Activated CD4-positive, alpha-beta T cell treated with anti-CD3 and anti-CD28 coated beads, Interleukin-2, amount 10 ng/mL, durations not matched to agents 7 days and 5 days (primary cell): Measurements from ENCODE around the gene ADGRD2. TPM values are rescaled to one million over a fixed set of nuclear protein-coding genes. Genes with fewer than 3 reads are reported as not detected.
"Not testable (repeated sequence)": the region's sequence is repeated elsewhere in the genome, so short reads cannot be mapped to it uniquely, and the experiment has no call there.

ENCODE experiments used
- CTCF ChIA-PET: fragments of 350-600 bp; sonication (Branson Sonifier 250); formaldehyde crosslinking; loops from one replicate; lab custom pipeline; 2021; ENCODE audit warnings: antibody characterized with exemption; lab: Charles Lee
- POLR2A ChIA-PET: fragments of 350-600 bp; sonication (Branson Sonifier 250); formaldehyde crosslinking; loops from one replicate; lab custom pipeline; 2021; ENCODE audit warnings: antibody characterized with exemption; lab: Charles Lee
- DNase-seq: peaks from one replicate; pipeline ENCODE4 v3.0.0-alpha.2; 2020
- H3K27ac Mint-ChIP-seq: one replicate; pipeline ENCODE4 v1.8.0; 2021; ENCODE audit warnings: mild to moderate bottlenecking, moderate library complexity, mixed read lengths
- H3K27me3 Mint-ChIP-seq: one replicate; pipeline ENCODE4 v1.8.0; 2021; ENCODE audit warnings: mixed read lengths
- H3K36me3 Mint-ChIP-seq: one replicate; pipeline ENCODE4 v1.8.0; 2021; ENCODE audit warnings: low read depth, mixed read lengths
- H3K4me1 Mint-ChIP-seq: one replicate; pipeline ENCODE4 v1.8.0; 2021; ENCODE audit warnings: mixed read lengths
- H3K4me3 Mint-ChIP-seq: one replicate; pipeline ENCODE4 v1.8.0; 2021; ENCODE audit warnings: mild to moderate bottlenecking, moderate library complexity, mixed read lengths
- H3K9me3 Mint-ChIP-seq: one replicate; pipeline ENCODE4 v1.8.0; 2021; ENCODE audit warnings: mixed read lengths
- total RNA-seq, 2 experiments: library from RNA; stranded (reverse); gene quantifications; one replicate each; pipeline ENCODE4 v1.2.3, GENCODE V29; 2021

The ADGRD2 gene
- total RNA-seq, 2 experiments from 2014 or later, result not detected

GRCh38 chr9:124420991-124421543 lies 29.2 kb upstream of the ADGRD2 start:
- POLR2A ChIA-PET, result no interaction called here
- H3K4me1 Mint-ChIP-seq, result peaks cover 12% of the 10 kb centered on the region
- no peak overlapping the region for H3K27ac Mint-ChIP-seq
- no peaks in the 10 kb centered on the region for H3K9me3 Mint-ChIP-seq
- DNase-seq, result no peak
- no peaks in the 10 kb centered on the region for H3K36me3 Mint-ChIP-seq
- peaks cover 5% of the 10 kb centered on the region for H3K27me3 Mint-ChIP-seq
- CTCF ChIA-PET, result interaction anchor here (0.7 to 1.5 kb wide), 4 partner anchors 8 to 24 kb away, joined by 3 read pairs; no protein-coding TSS in a partner anchor
- H3K4me3 Mint-ChIP-seq, result no peak overlapping the region

GRCh38 chr9:124423155-124423554 lies 27.1 kb upstream of the ADGRD2 start:
- Mint-ChIP-seq H3K4me3 (no peak overlapping the region), H3K4me1 (peaks cover 12% of the 10 kb centered on the region), H3K36me3 (no peaks in the 10 kb centered on the region), H3K27ac (no peak overlapping the region), H3K27me3 (peaks cover 5% of the 10 kb centered on the region), H3K9me3 (no peaks in the 10 kb centered on the region)
- DNase-seq, result no peak
- ChIA-PET CTCF (no interaction called here), POLR2A (no interaction called here)

GRCh38 chr9:124423591-124423990 lies 26.7 kb upstream of the ADGRD2 start:
- Mint-ChIP-seq H3K9me3 (no peaks in the 10 kb centered on the region), H3K27me3 (peaks cover 5% of the 10 kb centered on the region), H3K4me1 (peaks cover 11% of the 10 kb centered on the region), H3K36me3 (no peaks in the 10 kb centered on the region), H3K4me3 (no peak overlapping the region), H3K27ac (no peak overlapping the region)
- CTCF ChIA-PET, result no interaction called here
- POLR2A ChIA-PET, result no interaction called here
- DNase-seq, result no peak

- H3K27ac Mint-ChIP-seq, H3K4me3 Mint-ChIP-seq, H3K4me1 Mint-ChIP-seq, H3K27me3 Mint-ChIP-seq, H3K36me3 Mint-ChIP-seq, POLR2A ChIA-PET, H3K9me3 Mint-ChIP-seq, DNase-seq: not testable (repeated sequence)
- CTCF ChIA-PET, result interaction anchor here (0.6 kb wide), 1 partner anchor 785 kb away, joined by 6 read pairs; no protein-coding TSS in a partner anchor
Measured at GRCh38 chr9:124425733-124426132, 24.5 kb upstream of the ADGRD2 start.

- CTCF ChIA-PET, result no interaction called here
- DNase-seq, result no peak
- POLR2A ChIA-PET, result no interaction called here
- no peak overlapping the region for H3K27ac Mint-ChIP-seq
- no peaks in the 10 kb centered on the region for H3K4me1 Mint-ChIP-seq
- H3K27me3 Mint-ChIP-seq, result peaks cover 5% of the 10 kb centered on the region
- no peaks in the 10 kb centered on the region for H3K36me3 Mint-ChIP-seq
- H3K9me3 Mint-ChIP-seq, result no peaks in the 10 kb centered on the region
- no peak overlapping the region for H3K4me3 Mint-ChIP-seq
Measured at GRCh38 chr9:124426361-124426760, 23.9 kb upstream of the ADGRD2 start.

- POLR2A ChIA-PET, result no interaction called here
- no peak for DNase-seq
- Mint-ChIP-seq H3K27me3 (peaks cover 5% of the 10 kb centered on the region), H3K36me3 (no peaks in the 10 kb centered on the region), H3K4me1 (no peaks in the 10 kb centered on the region), H3K27ac (no peak overlapping the region), H3K9me3 (no peaks in the 10 kb centered on the region), H3K4me3 (no peak overlapping the region)
- CTCF ChIA-PET, result no interaction called here
Measured at GRCh38 chr9:124427281-124427680, 23.0 kb upstream of the ADGRD2 start.

GRCh38 chr9:124428751-124429529 lies 21.3 kb upstream of the ADGRD2 start:
- no peaks in the 10 kb centered on the region for H3K9me3 Mint-ChIP-seq
- CTCF ChIA-PET, result interaction anchor here (1.0 kb wide), 1 partner anchor 9 kb away, joined by 3 read pairs; no protein-coding TSS in a partner anchor
- no peaks in the 10 kb centered on the region for H3K4me1 Mint-ChIP-seq

GRCh38 chr9:124429530-124429867 lies 20.8 kb upstream of the ADGRD2 start:
- no peaks in the 10 kb centered on the region for H3K4me1 Mint-ChIP-seq
- no peak for DNase-seq
- ChIA-PET CTCF (interaction anchor here (1.0 to 1.3 kb wide), 2 partner anchors 9 to 15 kb away, joined by 3 to 4 read pairs; partner anchors contain the start of gene PSMB7), POLR2A (no interaction called here)
- no peaks in the 10 kb centered on the region for H3K9me3 Mint-ChIP-seq
- no peak overlapping the region for H3K4me3 Mint-ChIP-seq
- no peak overlapping the region for H3K27ac Mint-ChIP-seq
- H3K27me3 Mint-ChIP-seq, result peaks cover 2% of the 10 kb centered on the region
- H3K36me3 Mint-ChIP-seq, result no peaks in the 10 kb centered on the region

More at GRCh38 chr9:124428751-124429529, 21.3 kb upstream of the ADGRD2 start:
- no peak overlapping the region for H3K4me3 Mint-ChIP-seq
- DNase-seq, result no peak
- no peak overlapping the region for H3K27ac Mint-ChIP-seq
- H3K36me3 Mint-ChIP-seq, result no peaks in the 10 kb centered on the region
- H3K27me3 Mint-ChIP-seq, result peaks cover 1% of the 10 kb centered on the region
- POLR2A ChIA-PET, result no interaction called here

- Mint-ChIP-seq H3K36me3 (no peaks in the 10 kb centered on the region), H3K27ac (no peak overlapping the region), H3K4me1 (no peaks in the 10 kb centered on the region), H3K9me3 (no peaks in the 10 kb centered on the region), H3K4me3 (no peak overlapping the region), H3K27me3 (peaks cover 15% of the 10 kb centered on the region)
- no peak for DNase-seq
- ChIA-PET CTCF (no interaction called here), POLR2A (no interaction called here)
Measured at GRCh38 chr9:124436320-124436719, 13.9 kb upstream of the ADGRD2 start.

- H3K9me3 Mint-ChIP-seq, result no peaks in the 10 kb centered on the region
- peaks cover 20% of the 10 kb centered on the region for H3K27me3 Mint-ChIP-seq
- ChIA-PET POLR2A (no interaction called here), CTCF (no interaction called here)
- no peak overlapping the region for H3K4me3 Mint-ChIP-seq
- DNase-seq, result no peak
- no peak overlapping the region for H3K27ac Mint-ChIP-seq
- no peaks in the 10 kb centered on the region for H3K36me3 Mint-ChIP-seq
- H3K4me1 Mint-ChIP-seq, result no peaks in the 10 kb centered on the region
Measured at GRCh38 chr9:124437086-124437485, 13.2 kb upstream of the ADGRD2 start.

GRCh38 chr9:124438091-124438490 lies 12.2 kb upstream of the ADGRD2 start:
- Mint-ChIP-seq H3K27me3 (peaks cover 28% of the 10 kb centered on the region), H3K4me1 (no peaks in the 10 kb centered on the region), H3K9me3 (no peaks in the 10 kb centered on the region), H3K36me3 (no peaks in the 10 kb centered on the region), H3K4me3 (no peak overlapping the region), H3K27ac (no peak overlapping the region)
- ChIA-PET POLR2A (no interaction called here), CTCF (no interaction called here)
- DNase-seq, result no peak

GRCh38 chr9:124439086-124439485 lies 11.2 kb upstream of the ADGRD2 start:
- CTCF ChIA-PET, result no interaction called here
- Mint-ChIP-seq H3K27me3 (peaks cover 30% of the 10 kb centered on the region), H3K27ac (no peak overlapping the region), H3K9me3 (no peaks in the 10 kb centered on the region), H3K4me1 (no peaks in the 10 kb centered on the region), H3K36me3 (no peaks in the 10 kb centered on the region), H3K4me3 (no peak overlapping the region)
- POLR2A ChIA-PET, result no interaction called here
- no peak for DNase-seq

- H3K4me1 Mint-ChIP-seq, result no peaks in the 10 kb centered on the region
- DNase-seq, result no peak
- no peak overlapping the region for H3K27ac Mint-ChIP-seq
- no peaks in the 10 kb centered on the region for H3K9me3 Mint-ChIP-seq
- H3K4me3 Mint-ChIP-seq, result no peak overlapping the region
- ChIA-PET CTCF (no interaction called here), POLR2A (interaction anchor here (0.6 kb wide), 1 partner anchor 73 kb away, joined by 3 read pairs; no protein-coding TSS in a partner anchor)
- no peaks in the 10 kb centered on the region for H3K36me3 Mint-ChIP-seq
- peaks cover 28% of the 10 kb centered on the region for H3K27me3 Mint-ChIP-seq
Measured at GRCh38 chr9:124439686-124440243, 10.5 kb upstream of the ADGRD2 start.
